NCI-H187 (cell line): Measurements from ENCODE around the gene TMPRSS13.
"Not testable (repeated sequence)": the region's sequence is repeated elsewhere in the genome, so short reads cannot be mapped to it uniquely, and the experiment has no call there.

Source experiments
- DNase-seq, 2 experiments: peaks; one replicate each; lab custom pipeline; 2025; lab: John Stamatoyannopoulos, UW

The TMPRSS13 gene

DNA sequence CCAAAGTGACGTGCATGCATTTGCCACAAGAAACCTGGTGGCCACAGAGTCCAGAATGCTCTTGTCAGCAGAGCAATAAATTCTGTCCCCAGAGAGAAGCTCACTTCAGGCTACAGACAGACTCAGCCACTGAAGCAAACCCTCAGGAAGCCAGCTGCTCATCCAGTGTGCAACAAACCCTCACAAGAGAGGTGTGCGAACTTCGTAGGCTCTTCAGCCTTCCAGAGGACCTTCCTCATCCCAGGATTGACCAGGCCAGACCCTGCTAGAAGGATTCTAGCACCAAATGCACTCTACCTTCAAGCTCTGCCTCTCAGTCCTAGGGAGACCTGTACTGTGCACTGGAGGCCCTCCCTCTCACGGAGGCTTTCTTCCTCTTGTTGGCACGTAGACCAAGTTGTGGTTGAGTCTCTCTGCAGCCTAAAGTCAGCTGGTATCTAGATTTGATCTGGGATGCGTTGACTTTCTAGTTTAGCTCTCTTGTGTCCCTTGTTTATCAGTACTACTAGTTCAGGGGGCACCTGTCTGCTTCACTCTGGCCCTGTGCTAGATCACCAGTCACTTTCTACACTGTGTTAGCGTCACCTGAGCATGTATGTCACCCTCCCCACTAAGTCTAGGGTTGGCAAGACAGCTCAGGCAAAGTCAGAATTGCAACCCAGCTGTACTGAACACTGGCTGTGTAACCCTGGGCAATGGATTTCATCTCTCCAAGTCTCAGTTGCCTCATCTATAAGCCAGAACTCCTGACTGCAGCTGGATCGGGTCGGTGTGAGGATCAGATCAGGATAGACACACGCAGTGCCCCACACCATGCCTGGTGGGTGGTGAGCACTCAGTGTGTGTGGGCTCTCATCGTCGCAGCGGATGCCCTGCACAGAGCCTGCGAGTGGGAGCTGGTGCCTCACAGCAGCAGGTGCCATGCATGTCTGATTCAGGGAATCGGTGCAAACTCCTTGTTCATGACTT, 22.1 kb upstream of the TMPRSS13 start:
- no peak for DNase-seq

DNA sequence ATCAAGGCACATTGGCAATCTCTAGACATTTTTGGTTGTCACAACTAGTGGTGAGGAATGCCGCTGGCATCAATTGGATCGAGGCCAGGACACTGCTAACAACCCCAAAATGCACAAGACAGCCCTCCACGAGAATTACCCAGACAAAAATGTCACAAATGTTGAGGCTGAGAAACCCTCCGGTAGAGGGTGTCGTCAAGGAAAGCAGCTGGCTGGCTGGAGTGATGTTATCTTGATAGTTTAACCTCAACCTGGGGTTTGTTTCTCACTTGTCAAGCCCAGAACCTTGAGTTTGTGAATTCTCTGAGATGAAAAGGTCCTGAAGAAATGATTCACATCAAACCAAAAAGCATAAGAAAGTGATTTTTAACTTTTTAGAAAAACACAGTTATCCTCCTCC, 21.1 kb upstream of the TMPRSS13 start:
- no peak for DNase-seq

DNA sequence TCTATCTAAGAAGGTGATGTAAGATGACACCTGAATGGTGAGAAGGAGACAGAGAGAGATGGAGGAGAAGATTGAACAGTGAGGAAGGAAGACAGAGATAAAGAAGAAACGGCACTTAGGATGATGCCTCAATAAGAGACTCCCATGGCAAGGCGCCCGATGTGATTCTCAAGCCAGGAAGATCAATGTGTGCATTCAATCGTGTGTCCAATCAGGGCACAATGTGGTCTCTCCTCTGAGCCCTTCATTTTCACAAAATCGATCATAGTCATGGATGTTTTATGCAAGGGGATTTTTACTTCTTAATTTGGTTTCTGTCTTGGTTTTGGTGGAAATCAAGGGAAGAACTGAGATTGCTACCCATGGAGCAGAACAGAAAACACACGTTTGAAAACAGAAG, 19.9 kb upstream of the TMPRSS13 start:
- no peak for DNase-seq

- not testable (repeated sequence) for DNase-seq
Observed at GRCh38 chr11:117948466-117948865, 19.3 kb upstream of the TMPRSS13 start.

- not testable (repeated sequence) for DNase-seq
Observed at GRCh38 chr11:117947751-117948150, 18.5 kb upstream of the TMPRSS13 start.

DNA sequence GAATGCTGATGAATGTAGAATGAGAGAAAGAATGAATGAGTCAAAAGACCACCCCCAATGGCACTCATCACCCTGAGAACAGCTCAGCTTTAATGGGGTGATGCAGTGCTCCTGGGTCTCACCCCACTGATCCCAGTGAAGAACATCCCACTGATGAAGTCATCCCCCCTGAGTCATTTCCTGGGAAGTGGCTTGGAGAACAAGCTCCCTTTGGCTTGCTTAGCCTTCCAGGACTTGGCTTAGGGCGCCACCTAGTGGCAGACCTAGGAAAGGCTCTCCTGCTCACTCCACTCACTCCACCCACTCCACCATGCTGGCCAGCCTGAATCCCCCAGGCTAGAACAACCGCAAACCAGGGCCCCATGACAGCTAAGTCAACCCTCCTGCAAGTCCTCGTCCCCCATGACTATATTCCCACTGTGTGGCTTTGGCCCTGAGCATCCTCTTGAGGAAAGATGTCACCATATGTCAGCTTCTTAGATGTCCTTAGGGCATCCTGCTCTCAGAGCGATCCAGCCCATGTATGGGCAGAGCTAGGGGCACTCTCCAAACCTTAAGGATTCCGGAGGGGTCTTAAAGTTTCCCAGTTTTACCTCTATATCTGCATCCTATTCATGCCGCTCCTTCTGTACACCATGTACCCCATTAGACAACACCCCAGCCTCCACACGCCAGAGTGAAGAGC, 17.8 kb upstream of the TMPRSS13 start:
- DNase-seq, result peak; percentile 71 to 72

DNA sequence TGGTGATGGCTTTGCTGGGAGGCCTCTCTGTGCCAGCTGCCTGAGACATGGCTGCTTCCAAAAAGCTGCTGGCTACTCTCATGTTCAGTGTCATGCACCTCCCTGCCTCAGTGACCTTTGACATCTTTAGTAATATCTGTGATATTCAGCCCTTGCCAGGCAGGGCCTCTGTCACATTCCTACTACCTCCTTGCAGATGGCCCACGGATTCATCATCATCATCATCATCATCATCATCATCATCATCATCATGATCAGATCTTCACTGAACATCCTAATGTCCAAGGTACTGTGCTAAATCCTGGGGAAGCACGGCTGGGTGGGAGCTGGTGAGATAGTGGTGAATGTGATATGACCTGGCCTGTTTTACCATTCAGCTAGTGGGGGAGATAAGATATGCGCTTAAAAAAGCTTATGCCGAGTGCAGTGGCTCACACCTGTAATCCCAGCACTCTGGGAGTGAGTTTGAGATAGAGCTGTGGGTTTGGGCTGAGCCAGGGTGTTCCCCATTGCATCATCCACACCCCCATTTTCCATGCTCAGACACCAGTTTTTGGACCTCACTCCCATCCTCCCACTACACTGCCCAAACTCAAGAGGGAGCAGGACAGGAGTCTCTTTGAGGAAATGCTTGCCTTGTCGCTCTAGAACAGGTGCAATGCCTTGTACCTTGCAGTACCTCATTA, 17.1 kb upstream of the TMPRSS13 start:
- no peak for DNase-seq

GRCh38 chr11:117945047-117945810, 16.0 kb upstream of the TMPRSS13 start:
- DNase-seq, result no peak

DNA sequence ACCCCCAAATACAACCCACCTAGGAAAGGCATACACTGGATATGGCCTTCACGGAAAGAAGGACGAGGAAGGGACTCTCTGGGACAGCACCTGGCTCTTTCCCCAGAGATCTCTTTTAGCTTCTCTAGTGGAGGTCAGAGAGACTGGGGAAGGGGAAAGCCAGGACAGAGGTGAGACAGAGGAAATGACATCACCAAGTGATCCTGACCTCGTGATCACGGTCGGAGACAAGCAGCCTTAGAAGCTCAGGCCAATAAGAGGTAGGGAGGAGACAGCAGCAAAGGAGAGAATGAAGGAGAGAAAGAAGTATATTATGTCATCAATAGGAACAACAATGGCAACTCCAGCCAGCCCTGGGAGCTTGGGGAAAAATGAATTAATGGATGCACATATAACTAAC, 15.4 kb upstream of the TMPRSS13 start:
- DNase-seq, result no peak

- no peak for DNase-seq
Observed at GRCh38 chr11:117941976-117942654, 12.9 kb upstream of the TMPRSS13 start.

DNA sequence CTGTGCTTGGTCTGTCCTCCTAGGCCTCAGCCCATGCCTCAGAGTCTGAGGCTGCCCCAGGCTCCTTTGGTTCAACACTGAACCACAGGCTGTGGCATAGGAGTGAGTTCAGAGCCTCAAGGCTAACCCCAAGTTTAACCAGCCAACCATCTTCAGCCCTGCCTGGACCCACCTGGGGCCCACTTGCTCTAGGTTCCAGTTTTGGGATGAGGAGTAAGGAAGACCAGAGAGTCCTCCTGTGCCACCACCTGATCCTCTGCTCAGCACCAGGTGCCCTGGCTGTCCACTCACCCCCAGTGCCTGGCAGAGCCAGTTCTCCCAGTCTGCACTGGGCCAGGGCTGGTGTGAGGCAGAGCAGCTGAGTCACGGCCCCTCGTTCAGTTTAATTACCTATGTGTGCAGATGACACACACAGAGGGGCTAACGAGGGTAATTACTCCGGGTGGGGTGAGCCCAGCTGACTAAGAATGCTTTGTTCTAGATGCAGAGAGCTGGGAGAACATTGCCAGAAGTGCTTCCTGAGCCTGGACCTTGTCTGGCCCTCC, 12.0 kb upstream of the TMPRSS13 start:
- no peak for DNase-seq

DNA sequence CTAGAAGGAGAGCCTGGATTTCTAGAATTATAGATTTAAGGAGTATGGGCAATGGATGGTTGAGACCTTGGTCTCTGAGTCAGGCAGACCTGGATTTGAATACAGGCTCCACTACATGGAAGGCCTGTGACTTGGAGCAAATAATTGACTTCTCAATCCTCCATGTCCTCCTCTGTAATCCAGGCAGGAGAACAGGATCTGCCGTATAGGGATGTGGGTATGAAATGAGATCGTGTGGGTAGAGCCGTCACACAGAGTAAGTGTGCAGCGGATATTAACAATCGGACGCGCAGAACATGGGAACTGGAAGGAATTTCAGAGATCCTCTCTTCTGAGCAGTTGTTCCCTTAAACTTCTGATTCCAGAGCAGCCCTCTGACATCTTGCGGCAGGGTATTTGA, 11.5 kb upstream of the TMPRSS13 start:
- DNase-seq, result no peak

DNA sequence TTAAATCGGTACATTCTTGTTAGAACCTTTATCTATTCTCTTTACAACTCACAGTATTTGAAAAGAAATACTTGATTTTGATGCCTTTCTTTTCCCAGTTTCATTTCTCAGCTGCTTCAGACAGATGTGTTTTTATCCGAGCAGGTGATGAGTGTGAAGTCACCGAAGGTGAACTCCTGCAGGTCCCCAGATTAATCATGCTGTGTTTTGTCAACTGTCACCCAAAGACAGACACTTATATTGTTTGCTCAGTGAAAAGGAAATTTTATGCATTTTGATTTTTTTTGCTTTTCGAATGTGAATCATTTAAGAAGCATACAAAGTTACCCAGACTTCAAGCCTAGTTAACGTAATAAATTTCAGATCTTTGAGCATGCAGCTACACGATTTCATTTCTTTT, 7.8 kb upstream of the TMPRSS13 start:
- DNase-seq, result no peak

- DNase-seq, result no peak
Observed at GRCh38 chr11:117934526-117935307, 5.5 kb upstream of the TMPRSS13 start.

GRCh38 chr11:117933930-117934329, 4.7 kb upstream of the TMPRSS13 start:
- DNase-seq, result no peak

- DNase-seq, result no peak
Observed at GRCh38 chr11:117933475-117933874, 4.3 kb upstream of the TMPRSS13 start.

DNA sequence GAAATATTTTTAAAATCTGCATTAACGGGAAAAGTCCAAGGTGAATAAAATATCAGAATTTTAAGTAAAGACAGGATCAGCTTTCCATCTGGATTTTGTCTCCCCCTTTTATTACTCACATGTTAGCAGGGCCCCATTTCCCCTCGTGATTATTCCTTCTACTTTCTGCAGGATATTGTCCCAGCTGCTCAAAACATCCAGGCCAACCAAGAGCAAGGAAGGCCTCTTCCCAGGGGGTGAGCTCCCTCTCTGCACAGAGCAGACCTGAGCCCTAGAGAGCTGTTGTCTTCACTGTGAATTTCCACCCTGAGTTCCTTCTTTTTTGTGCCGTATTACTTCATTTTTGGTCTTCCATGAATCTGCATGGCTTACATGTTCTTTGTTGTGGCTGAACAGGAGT, 3.7 kb upstream of the TMPRSS13 start:
- DNase-seq, result no peak

- no peak for DNase-seq
Observed at GRCh38 chr11:117932426-117932825, 3.2 kb upstream of the TMPRSS13 start.

DNA sequence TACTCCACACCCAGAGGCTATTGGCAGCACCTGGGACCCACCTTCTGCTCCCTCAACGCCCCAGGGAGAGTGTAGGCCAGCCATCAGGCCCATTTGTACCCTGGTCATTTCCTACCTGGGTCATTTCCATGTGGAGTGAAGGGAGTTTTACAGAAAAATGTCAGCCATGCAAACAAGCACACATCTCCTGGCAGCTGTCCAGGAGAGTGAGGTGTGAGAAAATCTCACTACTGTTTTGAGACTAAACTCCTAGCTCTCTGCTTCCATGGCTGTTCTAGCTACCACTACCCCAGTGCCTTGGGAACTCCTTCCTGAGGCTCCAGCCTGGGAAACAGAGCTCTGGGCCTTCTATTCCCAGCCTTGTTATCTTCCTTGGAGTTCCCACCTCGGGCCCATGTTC, 2.8 kb upstream of the TMPRSS13 start:
- DNase-seq, result no peak

- no peak for DNase-seq
Observed at GRCh38 chr11:117931331-117931950, 2.2 kb upstream of the TMPRSS13 start.
